Measurements from ENCODE around the gene SYT2. TPM values are rescaled to one million over a fixed set of nuclear protein-coding genes. Genes with fewer than 3 reads are reported as not detected.

Gene SYT2
- total and polyA plus RNA-seq, 4 donors, result 0.01 to 0.23 (median 0.03) TPM

- TF ChIP-seq, protein P1, sequence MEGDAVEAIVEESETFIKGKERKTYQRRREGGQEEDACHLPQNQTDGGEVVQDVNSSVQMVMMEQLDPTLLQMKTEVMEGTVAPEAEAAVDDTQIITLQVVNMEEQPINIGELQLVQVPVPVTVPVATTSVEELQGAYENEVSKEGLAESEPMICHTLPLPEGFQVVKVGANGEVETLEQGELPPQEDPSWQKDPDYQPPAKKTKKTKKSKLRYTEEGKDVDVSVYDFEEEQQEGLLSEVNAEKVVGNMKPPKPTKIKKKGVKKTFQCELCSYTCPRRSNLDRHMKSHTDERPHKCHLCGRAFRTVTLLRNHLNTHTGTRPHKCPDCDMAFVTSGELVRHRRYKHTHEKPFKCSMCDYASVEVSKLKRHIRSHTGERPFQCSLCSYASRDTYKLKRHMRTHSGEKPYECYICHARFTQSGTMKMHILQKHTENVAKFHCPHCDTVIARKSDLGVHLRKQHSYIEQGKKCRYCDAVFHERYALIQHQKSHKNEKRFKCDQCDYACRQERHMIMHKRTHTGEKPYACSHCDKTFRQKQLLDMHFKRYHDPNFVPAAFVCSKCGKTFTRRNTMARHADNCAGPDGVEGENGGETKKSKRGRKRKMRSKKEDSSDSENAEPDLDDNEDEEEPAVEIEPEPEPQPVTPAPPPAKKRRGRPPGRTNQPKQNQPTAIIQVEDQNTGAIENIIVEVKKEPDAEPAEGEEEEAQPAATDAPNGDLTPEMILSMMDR (IDR thresholded peaks at IDR 0.05; ENCODE audit: control extremely low read depth, extremely low read depth), result no peak
- Histone ChIP-seq H3K36me3 (ENCODE audit: control insufficient read depth in 4 of 4, insufficient read depth in 4 of 4, low read length in 4 of 4) (peaks cover 3 to 21% (median 12%) of the 10 kb centered on the region in 4 donors), H3K4me3 (no peak overlapping the region), H3K4me1 (ENCODE audit: control insufficient read depth in 5 of 5, insufficient read depth in 5 of 5, low read length in 5 of 5) (peaks cover 0 to 38% (median 5%) of the 10 kb centered on the region in 5 donors), H3K27ac (ENCODE audit: low read depth in 1 of 2, low read length in 1 of 2) (peak overlapping the region; percentile 64 to 68), H3K9ac (ENCODE audit: insufficient read depth in 1 of 2, low read length in 2 of 2) (no peak overlapping the region), H3K9me3 (ENCODE audit: control insufficient read depth in 4 of 4, insufficient read depth in 3 of 4, low read length in 3 of 4) (no peaks in the 10 kb centered on the region), H3K27me3 (ENCODE audit: control insufficient read depth in 3 of 3, insufficient read depth in 3 of 3, low read length in 2 of 3) (no peaks in the 10 kb centered on the region)
- DNase-seq, result no peak
- no peak for ATAC-seq (ENCODE audit: insufficient read depth, low FRiP score)
- WGBS, 2 donors, result 85 to 94% methylated on average over 2 of the region's 2 CpGs
These were observed 145.2 kb downstream of the SYT2 start for GRCh38 chr1:202564958-202565495.

DNA sequence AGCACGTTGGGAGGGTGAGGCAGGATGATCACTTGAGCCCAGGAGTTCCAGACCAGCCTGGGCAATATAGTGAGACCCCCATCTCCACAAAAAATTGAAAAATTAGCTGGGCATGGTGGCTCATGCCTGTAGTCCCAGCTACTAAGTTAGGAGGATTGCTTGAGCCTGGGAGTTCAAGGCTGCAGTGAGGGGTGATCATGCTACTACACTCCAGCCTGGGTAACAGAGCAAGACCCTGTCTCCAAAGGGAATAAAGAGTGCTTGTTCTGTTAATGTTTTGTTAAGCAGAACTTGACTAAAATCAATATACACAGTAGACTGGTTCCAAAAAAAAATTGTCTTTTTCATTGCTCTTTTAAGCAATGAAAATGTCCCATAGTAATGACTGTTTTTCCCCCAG lies 146.4 kb downstream of the SYT2 start:
- Histone ChIP-seq H3K27ac (ENCODE audit: low read depth in 1 of 2, low read length in 1 of 2) (peak overlapping the region in 1 of 2 donors; percentile 4), H3K27me3 (ENCODE audit: control insufficient read depth in 3 of 3, insufficient read depth in 3 of 3, low read length in 2 of 3) (no peaks in the 10 kb centered on the region), H3K9me3 (ENCODE audit: control insufficient read depth in 4 of 4, insufficient read depth in 3 of 4, low read length in 3 of 4) (no peaks in the 10 kb centered on the region), H3K36me3 (ENCODE audit: control insufficient read depth in 4 of 4, insufficient read depth in 4 of 4, low read length in 4 of 4) (peaks cover 3 to 15% (median 10%) of the 10 kb centered on the region in 4 donors), H3K4me1 (ENCODE audit: control insufficient read depth in 5 of 5, insufficient read depth in 5 of 5, low read length in 5 of 5) (peaks cover 0 to 32% (median 5%) of the 10 kb centered on the region in 5 donors), H3K9ac (ENCODE audit: insufficient read depth in 1 of 2, low read length in 2 of 2) (no peak overlapping the region), H3K4me3 (no peak overlapping the region)
- ATAC-seq (ENCODE audit: insufficient read depth, low FRiP score) (no peak), DNase-seq (no peak)
- WGBS, 2 donors, result 93 to 97% methylated on average over 1 of the region's 1 CpG
- TF ChIP-seq, protein P1 (IDR thresholded peaks at IDR 0.05; ENCODE audit: control extremely low read depth, extremely low read depth), result no peak

- H3K9ac ChIP-seq (ENCODE audit: insufficient read depth in 1 of 2, low read length in 2 of 2), result no peak overlapping the region
- peaks cover 0 to 19% (median 5%) of the 10 kb centered on the region in 5 donors for H3K4me1 ChIP-seq (ENCODE audit: control insufficient read depth in 5 of 5, insufficient read depth in 5 of 5, low read length in 5 of 5)
- TF ChIP-seq, protein P1 (IDR thresholded peaks at IDR 0.05; ENCODE audit: control extremely low read depth, extremely low read depth), result no peak
- peaks cover 3 to 15% (median 9%) of the 10 kb centered on the region in 4 donors for H3K36me3 ChIP-seq (ENCODE audit: control insufficient read depth in 4 of 4, insufficient read depth in 4 of 4, low read length in 4 of 4)
- no peaks in the 10 kb centered on the region for H3K27me3 ChIP-seq (ENCODE audit: control insufficient read depth in 3 of 3, insufficient read depth in 3 of 3, low read length in 2 of 3)
- H3K9me3 ChIP-seq (ENCODE audit: control insufficient read depth in 4 of 4, insufficient read depth in 3 of 4, low read length in 3 of 4), result no peaks in the 10 kb centered on the region
- no peak overlapping the region for H3K27ac ChIP-seq (ENCODE audit: low read depth in 1 of 2, low read length in 1 of 2)
- H3K4me3 ChIP-seq, result no peak overlapping the region
- 80 to 91% methylated on average over 13 of the region's 13 CpGs for WGBS, 2 donors
- DNase-seq (no peak), ATAC-seq (ENCODE audit: insufficient read depth, low FRiP score) (no peak)
These were observed 147.7 kb downstream of the SYT2 start for GRCh38 chr1:202562444-202563060.

All from lung (tissue), 12 donors.